ENCODE measurements around the gene CD46.

The CD46 gene

GRCh38 chr1:207831517-207832327 lies 79.9 kb downstream of the CD46 start:
- DNase-seq = no peak

GRCh38 chr1:207832796-207833195 lies 80.9 kb downstream of the CD46 start:
- DNase-seq = no peak

- no peak for DNase-seq
These were observed 81.5 kb downstream of the CD46 start for GRCh38 chr1:207833381-207833780.

- no peak for DNase-seq
These were observed 82.3 kb downstream of the CD46 start for GRCh38 chr1:207833956-207834660.

- no peak for DNase-seq
These were observed 84.1 kb downstream of the CD46 start for GRCh38 chr1:207835958-207836357.

GRCh38 chr1:207836591-207837347 lies 84.9 kb downstream of the CD46 start:
- DNase-seq = no peak

GRCh38 chr1:207837673-207838072 lies 85.8 kb downstream of the CD46 start:
- no peak for DNase-seq

GRCh38 chr1:207838156-207839082 lies 86.6 kb downstream of the CD46 start:
- DNase-seq = no peak

GRCh38 chr1:207839083-207839413 lies 87.2 kb downstream of the CD46 start:
- DNase-seq = no peak

GRCh38 chr1:207840380-207840779 lies 88.5 kb downstream of the CD46 start:
- no peak for DNase-seq

- DNase-seq = no peak
These were observed 89.4 kb downstream of the CD46 start for GRCh38 chr1:207841293-207841692.

GRCh38 chr1:207841901-207842300 lies 90.0 kb downstream of the CD46 start:
- DNase-seq = no peak

GRCh38 chr1:207842506-207842905 lies 90.7 kb downstream of the CD46 start:
- no peak for DNase-seq

GRCh38 chr1:207844371-207844770 lies 92.5 kb downstream of the CD46 start:
- DNase-seq = no peak
